Activated gamma-delta T cell (primary cell): ENCODE data around the gene ULK4.
"Not testable (repeated sequence)": the region's sequence is repeated elsewhere in the genome, so short reads cannot be mapped to it uniquely, and the experiment has no call there.

Experiments
- DNase-seq: peaks from one replicate; lab custom pipeline; 2025; lab: John Stamatoyannopoulos, UW

The ULK4 gene

DNA sequence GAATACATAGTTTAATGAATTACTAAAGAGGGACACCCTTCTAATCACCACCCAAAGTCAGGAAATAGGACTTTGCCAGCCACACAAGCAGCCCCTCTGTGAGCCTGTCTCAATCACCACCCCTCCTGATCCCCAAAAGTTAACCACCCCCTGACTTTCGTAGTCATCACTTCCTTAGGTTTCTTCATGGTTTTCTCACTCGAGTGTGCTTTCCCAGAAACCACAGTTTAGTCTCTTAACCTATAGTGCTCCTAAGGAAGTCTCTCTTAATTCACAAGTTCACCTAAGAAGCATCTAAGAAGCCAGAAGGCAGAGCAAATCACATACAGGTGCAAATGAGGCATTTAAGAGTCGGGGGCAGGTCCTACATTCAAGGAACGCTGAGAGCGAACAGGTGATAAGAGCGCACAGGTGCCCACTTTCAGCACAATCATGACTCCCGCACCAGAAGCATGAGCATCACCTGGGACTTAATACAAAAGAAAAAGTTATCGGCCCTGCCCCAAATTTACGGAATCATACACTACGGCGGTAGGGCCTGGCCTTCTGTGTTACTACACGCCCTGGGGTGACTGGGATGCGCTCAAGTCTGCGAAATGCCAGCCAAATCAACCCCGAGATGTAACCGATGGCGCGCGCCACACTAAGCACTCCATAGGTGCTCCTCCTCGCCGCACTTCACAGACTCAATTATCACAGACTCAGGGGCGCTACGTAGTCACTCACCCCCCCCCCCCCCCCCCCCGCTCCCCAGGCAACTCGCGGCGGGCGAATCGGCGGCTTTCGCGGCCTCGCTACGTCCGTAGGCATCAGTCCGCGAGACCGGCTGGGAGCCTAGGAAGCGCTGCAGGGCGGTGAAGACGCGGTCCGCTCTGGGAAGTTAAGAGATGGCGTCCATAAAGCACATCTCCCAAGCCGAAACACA lies 815 bp downstream of the ULK4 start:
- peak; percentile 45 for DNase-seq

DNA sequence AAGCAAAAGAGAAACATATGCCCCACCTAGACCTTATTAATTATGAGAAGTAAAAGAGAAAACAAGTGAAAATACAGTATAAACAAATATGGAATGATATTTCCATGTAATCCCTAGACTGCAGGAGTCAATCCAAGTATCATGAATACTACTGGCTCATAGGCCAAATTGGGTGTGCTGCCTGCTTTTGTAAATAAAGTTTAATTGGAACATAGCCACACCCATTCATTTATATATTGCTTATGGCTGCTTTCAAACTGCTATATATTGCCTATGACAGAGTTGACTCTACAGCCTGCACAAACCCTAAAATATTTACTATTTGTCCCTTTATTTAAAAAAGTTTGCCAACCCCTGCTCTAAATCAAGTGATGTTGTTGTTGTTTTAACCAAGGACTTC lies 5.3 kb downstream of the ULK4 start:
- no peak for DNase-seq

DNA sequence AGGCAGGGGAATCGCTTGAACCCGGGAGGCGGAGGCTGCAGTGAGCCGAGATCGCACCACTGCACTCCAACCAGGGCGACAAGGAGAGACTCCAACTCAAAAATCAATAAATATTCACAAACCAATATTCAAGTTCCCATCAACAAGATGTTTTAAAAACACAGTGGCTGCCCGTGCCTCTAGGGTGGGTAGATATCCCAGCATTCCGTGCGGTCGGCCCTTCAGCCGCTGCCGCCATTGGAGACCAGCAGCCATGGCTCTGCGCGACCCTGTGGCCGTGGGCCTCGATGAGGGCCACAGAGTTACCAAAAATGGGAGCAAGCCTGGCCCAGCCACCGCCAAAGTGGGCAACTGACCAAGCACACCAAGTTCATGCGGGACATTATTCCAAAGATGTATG lies 6.7 kb downstream of the ULK4 start:
- DNase-seq: no peak

DNA sequence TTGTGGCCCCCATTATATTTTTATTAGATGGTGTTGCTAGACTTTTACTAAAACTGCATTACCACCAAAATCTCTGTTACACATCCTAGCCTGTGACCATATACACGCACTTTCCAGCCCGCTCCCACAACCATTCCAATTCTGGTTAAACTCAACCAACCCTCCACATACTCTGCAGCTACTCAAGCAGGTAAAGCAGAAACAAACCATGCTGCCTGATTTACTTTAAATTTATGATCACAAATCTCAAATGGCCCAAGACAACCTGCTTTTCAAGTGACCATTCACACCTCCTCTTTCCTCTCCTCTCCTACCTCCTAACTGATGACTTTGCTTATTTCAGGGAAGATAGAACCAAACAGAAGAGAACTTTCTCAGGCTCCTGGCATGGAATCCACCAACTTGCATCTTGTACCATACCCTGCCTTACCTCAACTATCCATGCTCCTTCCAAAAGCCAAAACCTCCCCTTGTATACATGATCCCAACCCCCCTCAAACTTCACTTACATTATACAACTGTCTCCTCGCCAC lies 18.5 kb downstream of the ULK4 start:
- no peak for DNase-seq

DNA sequence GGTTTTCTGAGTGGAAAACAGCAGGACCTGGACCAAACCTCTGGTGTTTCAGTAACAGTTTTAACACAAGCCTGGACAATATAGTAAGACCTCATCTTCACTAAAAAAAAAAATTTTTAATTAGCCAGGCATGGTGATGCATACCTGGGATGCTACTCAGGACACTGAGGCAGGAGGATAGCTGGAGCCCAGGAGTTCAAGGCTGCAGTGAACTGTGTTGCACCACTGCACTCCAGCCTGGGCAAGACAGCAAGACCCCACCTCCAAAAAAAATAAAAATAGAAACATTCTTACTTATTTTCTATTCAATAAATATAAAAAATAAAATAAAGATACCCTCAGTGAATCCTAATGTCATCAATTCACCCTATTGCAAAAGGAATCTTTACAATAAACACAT lies 21.5 kb downstream of the ULK4 start:
- DNase-seq: no peak

DNA sequence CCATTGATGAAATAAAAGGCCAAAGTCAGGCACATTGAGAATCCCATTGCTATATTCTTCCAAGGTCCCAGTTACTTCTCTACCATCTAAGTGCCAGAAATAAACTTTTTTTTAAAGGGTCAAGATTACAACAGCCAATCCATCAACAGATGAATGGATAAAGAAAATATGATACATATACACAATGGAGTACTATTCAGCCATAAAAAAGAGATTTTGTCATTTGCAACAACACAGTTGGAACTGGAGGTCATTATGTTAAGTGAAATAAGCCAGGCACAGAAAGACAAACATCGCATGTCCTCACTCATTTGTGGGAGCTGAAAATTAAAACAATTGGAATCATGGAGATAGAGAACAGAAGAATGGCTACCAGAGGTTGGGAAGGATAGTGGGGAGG lies 25.5 kb downstream of the ULK4 start:
- no peak for DNase-seq

DNA sequence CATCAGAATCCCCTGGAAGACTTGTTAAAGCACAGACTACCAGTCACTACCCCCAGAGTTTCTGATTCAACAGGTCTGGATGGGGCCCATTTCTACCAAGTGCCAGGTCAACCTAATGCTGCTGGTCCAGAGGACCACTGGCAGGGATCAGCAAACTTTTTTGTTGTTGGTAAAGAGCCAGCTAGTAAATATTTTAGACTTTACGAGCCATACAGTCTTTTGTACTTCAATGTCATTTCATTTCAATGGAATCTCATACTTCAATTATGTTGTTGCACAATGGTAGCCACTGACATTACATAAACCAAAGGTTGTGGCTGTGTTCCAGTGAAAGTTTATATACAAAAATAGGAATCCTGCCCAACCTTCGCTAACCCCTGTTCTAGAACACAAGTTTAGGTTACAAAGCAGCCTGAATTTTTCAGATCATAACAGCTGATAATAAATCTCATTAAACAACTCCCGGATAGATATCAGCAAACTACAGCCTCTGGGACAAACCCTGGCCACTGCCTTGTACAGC lies 28.7 kb downstream of the ULK4 start:
- DNase-seq: no peak

DNA sequence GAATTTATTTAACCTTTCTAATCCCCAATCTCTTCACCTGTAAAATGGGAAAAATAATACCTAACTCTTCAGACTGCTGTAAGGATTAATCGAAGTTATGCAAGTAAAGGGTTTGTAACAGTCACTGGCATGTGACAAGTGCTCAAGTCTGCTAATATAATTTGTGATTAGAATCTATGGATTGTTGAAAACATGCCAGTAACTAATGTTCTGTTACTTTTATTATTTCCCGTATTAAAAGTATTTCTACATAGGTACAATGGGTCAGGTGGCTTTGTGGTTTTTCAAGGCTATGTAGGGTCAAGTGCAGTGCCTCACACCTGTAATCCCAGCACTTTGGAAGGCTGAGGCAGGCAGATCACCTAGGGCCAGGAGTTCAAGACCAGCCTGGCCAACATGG lies 29.4 kb downstream of the ULK4 start:
- DNase-seq: no peak

DNA sequence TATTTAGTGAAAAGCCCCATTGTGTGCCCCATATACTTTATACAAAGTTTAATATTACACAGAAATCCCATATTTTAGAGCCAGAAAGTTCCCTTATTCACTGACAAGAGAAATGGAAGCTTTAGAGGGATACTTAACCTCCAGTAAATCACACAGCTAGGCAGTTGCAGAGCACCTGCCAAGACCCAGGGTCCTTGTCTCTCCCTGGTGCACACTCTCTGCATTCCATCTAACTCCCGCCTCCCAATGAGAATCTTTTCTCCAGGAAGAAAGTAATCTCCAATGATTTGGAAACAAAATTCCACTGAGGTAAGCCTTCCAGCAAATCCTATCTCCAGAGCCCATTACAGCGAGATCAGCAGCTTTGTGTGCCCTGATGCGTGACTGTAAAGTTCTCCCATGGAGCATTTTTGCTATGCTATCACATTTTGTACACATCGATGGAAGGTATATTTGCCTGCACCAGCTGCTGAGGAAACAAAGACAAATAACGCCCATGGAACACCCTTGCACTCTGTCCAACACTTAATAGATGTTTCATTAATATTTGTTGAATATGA lies 41.4 kb downstream of the ULK4 start:
- no peak for DNase-seq

DNA sequence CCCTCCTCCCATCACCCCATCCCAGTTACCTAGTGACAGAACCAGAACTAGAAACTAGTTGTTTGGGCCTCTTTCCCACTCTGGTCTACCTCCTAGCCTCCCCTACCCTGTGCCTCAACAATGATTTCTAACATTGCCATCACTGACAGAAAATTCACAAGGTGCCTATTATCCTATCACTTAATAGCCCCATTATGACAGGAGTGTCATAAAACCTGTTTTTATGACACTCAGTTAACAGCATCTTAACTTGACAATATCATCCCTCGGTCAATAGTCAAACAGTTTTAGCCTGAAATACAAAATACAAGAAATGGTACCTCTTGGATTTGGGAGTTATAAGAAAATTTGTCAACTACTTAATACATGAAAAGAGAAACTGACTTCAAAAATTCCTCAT lies 46.5 kb downstream of the ULK4 start:
- DNase-seq: no peak

DNA sequence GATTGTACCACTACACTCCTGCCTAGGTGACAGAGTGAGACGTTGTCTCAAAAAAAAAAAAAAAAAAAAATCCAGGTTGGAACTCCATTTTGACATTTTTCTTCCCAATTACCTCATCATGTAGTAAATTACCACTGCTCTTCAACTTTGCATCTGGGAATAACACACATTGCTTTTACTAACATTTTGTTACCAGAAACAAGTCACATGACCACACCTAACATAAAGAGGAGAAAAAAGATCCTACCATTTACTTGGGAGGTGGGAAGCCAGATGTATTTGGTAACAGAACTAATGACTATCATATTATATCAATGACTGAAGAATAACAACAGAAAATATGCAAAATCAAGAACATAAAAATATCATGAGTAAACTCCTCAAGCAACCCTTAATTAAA lies 49.6 kb downstream of the ULK4 start:
- DNase-seq: no peak

DNA sequence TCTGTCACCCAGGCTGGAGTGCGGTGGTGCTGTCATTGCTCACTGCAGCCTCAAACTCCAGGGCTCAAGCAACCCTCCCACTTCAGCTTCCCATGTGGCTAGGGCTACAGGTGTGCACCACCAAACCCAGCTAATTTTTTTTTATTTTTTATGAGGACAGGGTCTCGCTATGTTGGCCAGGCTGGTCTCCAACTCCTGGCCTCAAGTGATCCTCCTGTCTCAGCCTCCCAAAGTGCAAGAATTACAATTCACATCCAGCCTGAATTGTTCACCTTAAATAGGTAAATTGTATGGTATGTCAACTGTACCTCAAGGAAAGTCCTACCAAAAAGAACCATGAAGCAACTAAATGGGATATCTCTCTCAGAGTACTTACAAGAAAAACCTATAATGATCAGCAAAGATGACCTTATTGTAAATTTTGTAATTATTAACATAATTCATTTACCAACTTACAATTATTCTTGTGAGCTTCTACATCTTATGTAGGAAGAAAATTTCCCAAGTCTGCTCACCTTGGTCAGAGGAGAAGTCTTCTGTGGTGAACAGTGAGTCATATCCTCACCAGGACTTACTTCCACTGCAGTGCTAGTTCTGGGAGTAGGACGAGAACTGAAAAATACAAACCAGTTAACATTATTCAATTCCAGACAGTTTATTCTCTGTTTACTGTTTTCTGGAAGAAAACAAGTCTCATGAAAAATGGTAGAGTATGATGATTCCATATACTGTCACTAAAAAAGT lies 54.4 kb downstream of the ULK4 start:
- DNase-seq: no peak

DNA sequence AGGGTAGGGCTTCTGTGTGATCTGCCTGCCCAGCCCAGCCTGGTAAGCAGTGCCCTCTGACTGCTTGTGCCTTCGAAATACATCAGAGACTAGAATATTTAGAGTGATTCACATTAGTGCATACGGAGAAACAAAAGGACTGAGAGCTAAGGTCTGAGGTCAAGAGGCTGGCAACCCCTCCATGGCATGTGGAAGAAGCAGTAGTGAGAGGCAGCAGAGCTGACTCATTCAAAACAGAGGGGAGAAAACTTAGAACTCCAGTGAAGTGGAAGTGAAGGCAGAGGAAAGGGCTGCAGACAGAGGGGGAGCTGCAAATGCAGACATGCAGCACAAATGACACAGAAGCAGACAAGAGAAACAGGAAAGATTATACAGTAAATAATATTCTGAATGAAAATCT lies 61.6 kb downstream of the ULK4 start:
- DNase-seq: no peak

DNA sequence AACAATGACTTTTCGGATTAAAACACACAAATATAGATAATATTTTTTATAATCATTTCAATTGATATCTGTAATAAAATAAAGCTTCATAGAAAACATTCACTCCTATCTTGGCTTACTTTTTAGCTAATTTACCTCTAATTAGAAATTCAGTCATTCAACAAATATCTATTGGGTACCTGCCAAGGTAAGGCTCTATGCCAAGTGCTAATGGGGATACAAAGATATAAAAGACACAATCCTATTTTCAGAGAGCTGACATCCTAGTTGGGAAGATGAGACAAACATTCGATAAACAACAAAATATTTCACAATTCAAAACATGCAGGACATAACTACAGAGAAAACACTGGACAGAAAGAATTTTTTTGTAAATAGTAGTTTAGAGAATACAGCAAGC lies 63.3 kb downstream of the ULK4 start:
- DNase-seq: no peak

DNA sequence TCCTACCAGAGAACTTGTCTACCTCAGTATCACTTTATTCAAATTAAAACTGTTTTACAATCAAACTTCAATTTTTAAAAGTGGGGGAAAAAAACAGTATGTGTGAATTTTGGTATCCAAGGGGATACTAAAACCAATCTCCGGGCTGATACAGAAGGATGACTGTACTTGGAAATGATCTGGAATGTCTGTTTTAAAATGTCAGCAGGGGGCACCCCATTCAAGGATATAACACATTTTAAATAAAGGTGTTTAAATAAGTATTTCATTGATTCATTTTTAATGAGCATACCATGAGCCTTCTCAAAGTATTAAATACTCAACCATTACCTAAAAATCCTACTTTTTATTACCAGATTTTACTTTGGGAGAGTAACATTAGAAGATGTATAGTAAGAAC lies 67.9 kb downstream of the ULK4 start:
- no peak for DNase-seq

DNA sequence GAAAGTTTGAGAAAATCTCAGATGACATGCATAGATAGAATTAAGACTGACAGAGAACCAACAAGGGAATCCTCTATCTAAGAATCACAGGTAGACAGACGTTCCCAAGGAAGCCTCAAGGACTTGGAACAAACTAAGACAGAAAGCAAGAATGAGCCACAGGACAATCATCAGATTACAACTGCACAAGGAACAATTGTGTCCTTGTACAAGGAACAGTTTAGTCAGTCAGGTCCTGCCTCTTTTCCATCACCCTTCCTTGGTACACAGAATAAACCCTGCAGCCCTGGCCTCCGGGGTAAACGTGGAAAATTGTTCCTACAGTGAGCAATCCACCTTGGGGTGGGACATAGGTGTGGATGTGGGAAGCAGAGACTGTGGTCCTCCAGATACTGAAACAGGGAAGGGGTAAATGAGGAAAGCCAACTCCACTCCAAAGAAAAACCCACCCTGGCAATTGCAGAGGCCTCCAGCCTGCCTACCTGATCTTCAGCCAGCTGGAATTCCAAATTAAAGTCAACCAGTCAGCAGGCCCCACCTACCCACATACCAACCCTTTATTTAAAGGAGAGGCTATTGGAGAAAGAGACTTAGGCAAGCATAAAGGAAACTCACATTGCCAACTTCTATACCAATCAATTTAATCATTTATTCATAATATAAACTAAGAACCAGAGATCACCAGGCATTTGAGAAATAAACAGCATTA lies 73.4 kb downstream of the ULK4 start:
- no peak for DNase-seq

DNA sequence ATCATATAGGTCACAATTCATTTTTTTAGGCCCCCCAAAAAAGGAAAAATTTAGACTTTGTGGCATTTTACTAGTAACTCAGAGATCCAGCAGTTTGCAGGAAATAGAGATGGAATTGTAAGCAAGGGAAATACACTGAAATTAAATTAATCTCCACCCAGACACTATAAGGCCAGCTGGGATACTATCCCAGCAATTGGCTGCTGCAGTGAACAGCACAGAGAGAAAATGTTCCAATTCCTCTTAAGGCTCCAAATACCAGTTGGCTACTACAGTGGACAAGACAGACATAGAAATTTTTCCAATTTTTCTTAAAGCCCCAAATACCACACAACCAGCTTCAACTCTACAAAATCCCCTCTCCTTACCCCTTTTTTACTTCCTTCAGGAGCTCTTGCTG lies 78.9 kb downstream of the ULK4 start:
- DNase-seq: no peak

DNA sequence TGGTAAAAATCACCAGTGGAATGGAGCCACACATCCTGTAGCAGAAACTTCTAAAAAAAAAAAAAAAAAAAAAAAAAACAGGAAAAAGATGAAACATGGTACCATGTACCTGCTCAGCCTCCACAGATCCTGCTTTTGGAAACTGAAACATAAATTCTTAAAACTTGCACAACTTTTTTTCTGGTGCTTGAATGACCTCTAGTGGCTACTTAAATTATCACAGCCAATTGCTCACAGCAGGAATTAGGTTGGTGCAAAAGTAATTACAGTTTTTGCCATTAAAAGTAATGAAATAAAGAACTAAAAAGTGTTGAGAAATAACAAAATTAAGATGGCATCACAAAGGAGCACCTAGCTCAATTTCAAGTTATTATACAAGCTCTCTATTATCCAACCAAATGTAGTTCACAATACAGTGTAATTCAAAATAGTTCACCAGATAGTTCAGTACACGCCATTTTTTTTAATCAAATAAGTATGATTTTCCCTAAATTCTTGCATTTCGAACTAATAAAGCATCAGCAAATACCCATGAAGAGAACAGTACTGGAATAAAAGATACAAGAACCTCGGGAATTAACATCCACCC lies 80.6 kb downstream of the ULK4 start:
- DNase-seq: no peak

DNA sequence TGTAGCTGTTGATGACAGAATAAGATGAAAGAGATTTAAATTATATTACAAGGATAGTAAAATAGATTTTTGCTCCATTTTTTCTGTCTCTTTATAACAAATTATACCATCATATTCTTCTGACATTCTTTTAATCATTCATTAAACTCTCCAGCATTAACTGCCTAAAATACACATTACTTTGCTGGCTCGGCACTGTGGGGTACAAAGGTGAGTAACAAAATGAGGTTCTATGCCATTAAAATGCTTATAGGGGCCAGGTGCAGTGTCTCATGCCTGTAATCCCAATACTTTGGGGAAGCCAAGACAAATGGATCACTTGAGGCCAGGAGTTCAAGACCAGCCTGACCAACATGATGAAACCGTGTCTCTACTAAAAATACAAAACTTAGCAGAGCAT lies 81.5 kb downstream of the ULK4 start:
- no peak for DNase-seq

DNA sequence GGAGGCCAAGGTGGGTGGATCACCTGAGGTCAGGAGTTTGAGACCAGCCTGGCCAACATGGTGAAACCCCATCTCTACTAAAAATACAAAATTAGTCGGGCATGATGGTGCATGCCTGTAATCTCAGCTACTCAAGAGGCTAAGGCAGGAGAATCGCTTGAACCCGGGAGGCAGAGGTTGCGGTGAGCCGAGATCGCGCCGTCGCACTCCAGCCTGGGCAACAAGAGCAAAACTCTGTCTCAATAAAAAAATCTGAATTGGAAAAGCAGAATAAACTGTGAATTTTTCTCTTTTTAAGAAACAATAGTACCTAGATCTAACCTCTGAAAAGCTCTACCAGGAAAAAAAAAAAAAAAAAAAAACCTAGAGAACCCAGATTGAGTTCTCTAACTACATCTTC lies 84.2 kb downstream of the ULK4 start:
- DNase-seq: not testable (repeated sequence)

DNA sequence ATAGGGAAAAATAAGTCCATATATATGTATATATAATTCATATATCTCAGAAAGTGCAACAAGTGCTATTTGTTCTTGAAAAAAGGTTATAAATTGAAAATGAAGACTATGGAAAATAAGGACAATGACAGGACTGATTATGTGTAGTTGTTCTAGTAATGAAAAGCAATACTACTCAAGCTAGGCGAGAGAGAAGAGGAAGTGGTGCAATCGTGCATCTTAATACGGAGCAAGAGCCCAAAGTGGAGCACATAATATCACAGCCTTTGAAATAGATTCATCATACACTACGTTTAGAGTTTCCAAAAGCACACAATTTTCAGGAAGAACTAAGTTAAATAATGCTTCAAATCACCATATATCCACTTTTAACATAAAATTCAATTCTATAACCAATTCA lies 87.9 kb downstream of the ULK4 start:
- DNase-seq: no peak

DNA sequence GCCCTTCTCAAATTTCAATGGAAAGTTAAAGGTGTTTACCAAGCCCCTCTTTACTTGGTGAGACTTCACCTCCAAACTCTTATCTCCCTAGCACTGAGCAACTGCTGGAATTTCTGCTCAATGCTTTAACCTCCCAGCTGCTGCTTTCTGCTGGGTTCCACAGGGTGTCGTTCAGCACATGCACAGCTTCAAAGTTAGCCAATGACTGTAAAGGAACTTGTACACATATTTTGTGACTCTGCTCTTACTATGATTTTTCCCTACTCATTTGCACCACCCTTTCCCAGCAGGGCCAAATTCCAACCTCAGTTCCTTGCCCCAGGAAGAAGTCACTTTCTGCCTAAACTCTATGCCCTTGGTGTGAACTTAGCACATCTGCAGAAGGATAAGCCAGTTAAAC lies 89.7 kb downstream of the ULK4 start:
- DNase-seq: no peak
